GM12865 (cell line): Measurements from ENCODE around the gene ST6GALNAC4.
A peak's percentile ranks its signal among the peaks of the same experiment; 100 is the strongest.

Experiments used
- DNase-seq: peaks from one replicate; pipeline ENCODE4 v3.0.0; 2010; ENCODE audit warnings: low read depth
- H3K4me3 ChIP-seq: 2 replicates; pipeline ENCODE4 v1.5.1; 2011; ENCODE audit warnings: mild to moderate bottlenecking, low read depth, low read length, control low read depth
- TF ChIP-seq, protein P1 (sequence below): IDR thresholded peaks from 2 replicates; pipeline ENCODE4 v1.5.1; 2011; ENCODE audit warnings: low read length, control low read depth, low read depth, inconsistent platforms; ENCODE audit not compliant: insufficient read depth; ENCODE audit errors: missing control alignments

ST6GALNAC4 gene, protein sequence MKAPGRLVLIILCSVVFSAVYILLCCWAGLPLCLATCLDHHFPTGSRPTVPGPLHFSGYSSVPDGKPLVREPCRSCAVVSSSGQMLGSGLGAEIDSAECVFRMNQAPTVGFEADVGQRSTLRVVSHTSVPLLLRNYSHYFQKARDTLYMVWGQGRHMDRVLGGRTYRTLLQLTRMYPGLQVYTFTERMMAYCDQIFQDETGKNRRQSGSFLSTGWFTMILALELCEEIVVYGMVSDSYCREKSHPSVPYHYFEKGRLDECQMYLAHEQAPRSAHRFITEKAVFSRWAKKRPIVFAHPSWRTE

DNA sequence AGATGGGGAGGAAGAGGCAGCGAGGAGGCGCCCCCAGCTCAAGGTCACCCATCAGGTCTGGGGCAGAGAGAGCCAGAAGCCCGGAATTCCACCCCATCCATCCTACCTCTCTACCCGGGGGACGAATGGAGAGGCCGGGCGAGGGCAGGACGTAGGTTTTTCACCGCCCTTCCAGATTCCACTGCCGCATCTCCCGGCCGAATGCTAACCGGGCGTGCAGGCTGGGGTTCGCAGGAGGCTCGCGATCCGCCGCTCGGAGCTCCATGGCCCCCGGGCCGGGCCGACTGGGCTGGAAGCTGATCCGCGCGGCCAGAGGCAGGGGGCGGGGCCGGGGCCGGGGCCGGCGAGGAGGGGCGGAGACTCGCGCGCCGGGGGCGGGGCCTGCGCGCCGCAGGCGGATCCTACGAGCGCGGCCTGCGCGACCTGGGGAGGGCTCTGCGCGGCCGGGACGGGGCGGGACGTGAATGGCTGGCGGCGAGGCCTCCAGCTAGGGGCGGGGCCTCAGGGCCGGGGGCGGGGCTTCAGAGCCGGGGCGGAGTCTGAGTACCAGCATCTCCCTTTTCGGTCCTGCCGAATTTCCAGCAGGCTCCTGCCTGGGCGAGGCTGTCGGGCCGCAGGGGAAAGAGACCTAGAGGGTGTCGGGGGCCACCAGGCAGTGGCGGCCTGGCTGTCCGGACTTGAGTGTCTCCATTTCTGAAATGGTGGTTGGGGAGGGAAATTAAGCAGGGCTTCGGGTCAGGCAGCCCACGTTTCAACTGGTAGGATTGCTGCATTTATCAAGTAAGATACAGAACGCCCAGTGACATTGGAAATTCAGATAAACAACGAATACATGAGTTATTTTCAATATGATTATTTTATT, at the start of gene ST6GALNAC4:
Gene ST6GALNAC4, minus strand, starts transcription at position 322 of the 862 bp plus-strand sequence. CDS start 622 bp downstream, outside the sequence.
- peak within 1 kb of the TSS; percentile 75 for H3K4me3 ChIP-seq
- TF ChIP-seq, protein P1, sequence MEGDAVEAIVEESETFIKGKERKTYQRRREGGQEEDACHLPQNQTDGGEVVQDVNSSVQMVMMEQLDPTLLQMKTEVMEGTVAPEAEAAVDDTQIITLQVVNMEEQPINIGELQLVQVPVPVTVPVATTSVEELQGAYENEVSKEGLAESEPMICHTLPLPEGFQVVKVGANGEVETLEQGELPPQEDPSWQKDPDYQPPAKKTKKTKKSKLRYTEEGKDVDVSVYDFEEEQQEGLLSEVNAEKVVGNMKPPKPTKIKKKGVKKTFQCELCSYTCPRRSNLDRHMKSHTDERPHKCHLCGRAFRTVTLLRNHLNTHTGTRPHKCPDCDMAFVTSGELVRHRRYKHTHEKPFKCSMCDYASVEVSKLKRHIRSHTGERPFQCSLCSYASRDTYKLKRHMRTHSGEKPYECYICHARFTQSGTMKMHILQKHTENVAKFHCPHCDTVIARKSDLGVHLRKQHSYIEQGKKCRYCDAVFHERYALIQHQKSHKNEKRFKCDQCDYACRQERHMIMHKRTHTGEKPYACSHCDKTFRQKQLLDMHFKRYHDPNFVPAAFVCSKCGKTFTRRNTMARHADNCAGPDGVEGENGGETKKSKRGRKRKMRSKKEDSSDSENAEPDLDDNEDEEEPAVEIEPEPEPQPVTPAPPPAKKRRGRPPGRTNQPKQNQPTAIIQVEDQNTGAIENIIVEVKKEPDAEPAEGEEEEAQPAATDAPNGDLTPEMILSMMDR: no peak
- DNase-seq: peak; percentile 97

DNA sequence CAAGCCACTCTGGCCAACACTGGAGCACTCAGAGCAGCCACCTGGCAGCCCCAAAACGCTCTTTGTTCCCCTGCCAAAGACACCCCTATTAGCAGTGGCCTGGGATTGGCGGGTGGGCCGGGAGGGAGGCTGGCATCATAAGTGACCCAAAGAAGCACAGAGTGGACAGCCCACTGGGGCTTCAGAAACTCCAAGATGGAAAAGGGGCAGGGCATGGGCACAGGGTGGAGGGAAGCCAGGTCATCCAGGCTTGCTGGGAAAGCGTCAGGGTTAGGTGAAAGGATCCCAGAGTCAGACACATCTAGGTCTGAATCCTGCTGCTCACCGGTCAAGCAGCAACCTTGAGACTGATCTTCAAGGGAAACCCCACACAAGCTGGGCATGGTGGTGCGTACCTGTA, 49.1 kb upstream of the ST6GALNAC4 start:
- no peak overlapping the region for H3K4me3 ChIP-seq
- no peak for DNase-seq
- TF ChIP-seq, protein P1: no peak

DNA sequence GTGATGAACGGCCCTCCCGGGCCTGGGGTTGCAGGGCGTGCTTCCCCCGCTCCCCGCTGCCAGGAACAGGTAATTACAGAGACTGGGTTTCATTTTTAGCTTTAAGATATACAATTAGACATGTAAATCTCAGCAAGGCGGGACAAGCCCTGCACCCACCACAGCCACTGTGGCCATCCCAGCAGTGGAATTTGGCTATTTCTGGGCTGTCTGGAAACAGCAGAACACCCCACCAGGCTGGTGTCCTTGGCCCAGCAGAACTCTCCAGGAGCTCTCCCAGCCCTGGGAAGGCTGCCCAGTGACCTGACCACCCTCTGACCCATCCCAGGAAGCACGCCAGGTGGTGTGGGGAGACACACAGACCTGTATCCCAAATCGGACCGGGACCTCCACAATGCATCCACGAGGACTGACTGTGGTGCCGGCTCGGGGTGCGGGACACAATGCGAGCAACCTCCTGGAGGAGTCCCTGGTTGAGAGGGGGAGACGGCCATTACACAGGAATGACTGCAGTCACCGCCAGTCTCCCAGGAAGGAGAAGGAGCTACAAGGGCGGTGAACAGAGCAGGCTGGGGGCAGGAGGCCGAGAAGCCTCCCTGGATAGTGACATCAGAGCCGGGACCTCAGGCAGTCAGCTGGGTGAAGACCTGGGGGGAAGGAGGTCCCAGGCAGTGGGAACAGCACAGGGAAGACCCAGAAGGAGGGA, 46.7 kb upstream of the ST6GALNAC4 start:
- no peak overlapping the region for H3K4me3 ChIP-seq
- TF ChIP-seq, protein P1: no peak
- no peak for DNase-seq

DNA sequence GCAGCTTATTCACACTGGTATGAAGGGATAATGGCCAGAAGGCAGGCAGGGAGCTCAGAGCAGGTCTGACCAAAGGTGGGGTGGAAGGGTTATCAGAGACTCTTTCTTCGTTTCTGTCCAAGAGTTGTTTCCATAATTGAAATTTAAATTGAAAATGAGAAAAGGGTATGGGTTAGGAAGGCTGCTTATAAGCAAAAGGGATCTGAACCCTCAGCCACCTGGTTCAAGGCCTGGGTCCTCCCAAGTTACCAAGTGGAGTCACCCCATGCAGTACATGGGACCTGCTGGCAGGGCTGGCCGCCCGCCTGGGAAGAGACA, 46.2 kb upstream of the ST6GALNAC4 start:
- TF ChIP-seq, protein P1: no peak
- DNase-seq: no peak
- no peak overlapping the region for H3K4me3 ChIP-seq

DNA sequence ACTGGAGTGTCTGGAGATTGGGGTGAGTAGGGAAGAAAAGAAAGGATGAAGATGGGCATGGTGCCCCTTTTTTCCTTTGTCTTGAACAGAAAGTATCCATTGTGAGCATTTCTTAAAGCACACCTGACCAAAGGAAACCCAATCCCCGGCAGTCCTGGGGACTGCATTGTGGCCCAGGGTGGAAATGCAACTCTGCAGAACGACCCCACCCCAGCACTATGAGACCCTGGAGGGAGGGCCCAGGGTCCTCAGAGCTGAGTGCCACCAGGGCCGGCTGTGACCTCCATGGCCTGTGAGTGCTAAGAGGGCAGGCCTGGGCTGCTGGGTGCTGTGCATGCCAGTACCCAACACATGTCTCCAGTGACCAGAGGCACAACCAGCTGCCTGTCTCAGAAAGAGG, 45.4 kb upstream of the ST6GALNAC4 start:
- no peak overlapping the region for H3K4me3 ChIP-seq
- TF ChIP-seq, protein P1: no peak
- DNase-seq: no peak

DNA sequence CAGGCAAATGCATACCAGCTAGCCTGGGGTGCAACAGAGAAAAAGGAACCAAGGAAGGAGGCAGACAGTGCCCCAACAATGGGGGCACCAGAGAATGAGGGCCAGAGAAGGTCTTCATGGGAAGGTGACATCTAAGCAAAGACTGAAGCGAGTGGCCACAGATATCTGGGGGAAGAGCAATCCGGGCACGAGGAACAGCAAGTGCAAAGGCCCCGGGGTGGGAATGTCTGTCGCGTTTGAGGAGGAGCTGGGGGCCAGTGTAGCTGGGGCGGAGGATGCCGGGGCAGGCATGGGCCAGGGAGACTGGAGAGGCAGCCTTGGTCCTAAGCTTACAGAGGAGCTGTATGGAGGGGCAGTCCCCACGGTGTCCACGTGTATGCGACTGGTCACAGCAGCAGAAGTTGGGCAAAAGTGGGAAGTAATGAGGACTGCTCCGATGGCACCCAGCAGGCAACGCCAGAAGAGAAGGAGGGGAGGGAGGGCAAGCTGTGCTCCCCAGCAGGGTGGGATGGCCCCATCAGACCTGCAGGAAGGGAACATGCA, 44.8 kb upstream of the ST6GALNAC4 start:
- H3K4me3 ChIP-seq: no peak overlapping the region
- DNase-seq: no peak
- TF ChIP-seq, protein P1: no peak
